Trophoblast cell (in vitro differentiated cells and primary cell): ENCODE data around the gene KCNJ11.

Source experiments
- DNase-seq, 2 donors: peaks; one replicate each; pipeline ENCODE4 v3.0.0-alpha.2; 2016
- H2AFZ ChIP-seq: 2 replicates; pipeline ENCODE4 v1.6.1; 2013; ENCODE audit warnings: low read length, moderate library complexity, mild to moderate bottlenecking; ENCODE audit not compliant: insufficient read depth, poor library complexity
- H2AK5ac ChIP-seq: 2 replicates; pipeline ENCODE4 v1.6.1; 2013; ENCODE audit warnings: mild to moderate bottlenecking, low read length
- H2BK120ac ChIP-seq: 2 replicates; pipeline ENCODE4 v1.6.1; 2013; ENCODE audit warnings: low read length, mild to moderate bottlenecking, moderate library complexity; ENCODE audit not compliant: insufficient read depth, poor library complexity
- H2BK12ac ChIP-seq: 2 replicates; pipeline ENCODE4 v1.6.1; 2013; ENCODE audit warnings: mild to moderate bottlenecking, low read length, moderate library complexity
- H2BK5ac ChIP-seq: 2 replicates; pipeline ENCODE4 v1.6.1; 2013; ENCODE audit warnings: low read length, low read depth, moderate library complexity, mild to moderate bottlenecking; ENCODE audit not compliant: poor library complexity
- H3K14ac ChIP-seq: 2 replicates; pipeline ENCODE4 v1.6.1; 2013; ENCODE audit warnings: mild to moderate bottlenecking, low read length
- H3K18ac ChIP-seq: 2 replicates; pipeline ENCODE4 v1.6.1; 2013; ENCODE audit warnings: mild to moderate bottlenecking, low read length
- H3K23ac ChIP-seq: 2 replicates; pipeline ENCODE4 v1.6.1; 2013; ENCODE audit warnings: low read length
- H3K27ac ChIP-seq: 2 replicates; pipeline ENCODE4 v1.5.1; 2013; ENCODE audit warnings: low read depth, mild to moderate bottlenecking, inconsistent platforms, low read length, moderate library complexity
- H3K27me3 ChIP-seq: 2 replicates; pipeline ENCODE4 v1.6.1; 2013; ENCODE audit warnings: inconsistent platforms, mild to moderate bottlenecking, low read length, moderate library complexity; ENCODE audit not compliant: insufficient read depth
- H3K36me3 ChIP-seq, 2 experiments: 1 replicate in 1 of 2; 2 replicates in 1 of 2; pipeline ENCODE4 v1.6.1; 2013; ENCODE audit warnings: low read length in 2 of 2, mild to moderate bottlenecking in 2 of 2, moderate library complexity in 1 of 2; ENCODE audit not compliant: insufficient read depth in 2 of 2, control insufficient read depth in 1 of 2
- H3K4ac ChIP-seq: 2 replicates; pipeline ENCODE4 v1.6.1; 2013; ENCODE audit warnings: low read depth, mild to moderate bottlenecking, low read length, moderate library complexity
- H3K4me1 ChIP-seq, 2 experiments: 1 replicate in 1 of 2; 2 replicates in 1 of 2; pipeline ENCODE4 v1.6.1; 2013; ENCODE audit warnings: low read length in 2 of 2, mild to moderate bottlenecking in 2 of 2, moderate library complexity in 1 of 2; ENCODE audit not compliant: insufficient read depth in 2 of 2, control insufficient read depth in 1 of 2
- H3K4me2 ChIP-seq: 2 replicates; pipeline ENCODE4 v1.6.1; 2013; ENCODE audit warnings: inconsistent platforms, mild to moderate bottlenecking, low read length, moderate library complexity
- H3K4me3 ChIP-seq: 2 replicates; pipeline ENCODE4 v1.5.1; 2013; ENCODE audit warnings: mild to moderate bottlenecking, low read depth, low read length, inconsistent platforms
- H3K79me1 ChIP-seq: one replicate; pipeline ENCODE4 v1.6.1; 2013; ENCODE audit warnings: low read length
- H3K79me2 ChIP-seq: 2 replicates; pipeline ENCODE4 v1.6.1; 2013; ENCODE audit warnings: low read length, mild to moderate bottlenecking; ENCODE audit not compliant: control insufficient read depth, insufficient read depth, poor library complexity
- H3K9ac ChIP-seq: 2 replicates; pipeline ENCODE4 v1.6.1; 2013; ENCODE audit warnings: mild to moderate bottlenecking, low read length
- H3K9me3 ChIP-seq: 2 replicates; pipeline ENCODE4 v1.6.1; 2013; ENCODE audit warnings: low read depth, mild to moderate bottlenecking, control low read depth, inconsistent platforms, low read length; ENCODE audit not compliant: insufficient read depth
- H4K12ac ChIP-seq: 2 replicates; pipeline ENCODE4 v1.6.1; 2013; ENCODE audit warnings: low read depth, mild to moderate bottlenecking, low read length, moderate library complexity
- H4K8ac ChIP-seq: 2 replicates; pipeline ENCODE4 v1.6.1; 2013; ENCODE audit warnings: low read depth, mild to moderate bottlenecking, low read length, moderate library complexity
- H4K91ac ChIP-seq: one replicate; pipeline ENCODE4 v1.6.1; 2013; ENCODE audit warnings: low read depth, mild to moderate bottlenecking, low read length, moderate library complexity
- WGBS: extraction: QIAGEN DNeasy Blood & Tissue Kit; methylation state at CpG from one replicate; pipeline ENCODE4 v1.1.7; 2013; ENCODE audit warnings: missing lambda C conversion rate; ENCODE audit not compliant: insufficient read length, insufficient coverage; ENCODE audit errors: extremely low coverage; 5-methylcytosine and 5-hydroxymethylcytosine counted together

The KCNJ11 gene

DNA sequence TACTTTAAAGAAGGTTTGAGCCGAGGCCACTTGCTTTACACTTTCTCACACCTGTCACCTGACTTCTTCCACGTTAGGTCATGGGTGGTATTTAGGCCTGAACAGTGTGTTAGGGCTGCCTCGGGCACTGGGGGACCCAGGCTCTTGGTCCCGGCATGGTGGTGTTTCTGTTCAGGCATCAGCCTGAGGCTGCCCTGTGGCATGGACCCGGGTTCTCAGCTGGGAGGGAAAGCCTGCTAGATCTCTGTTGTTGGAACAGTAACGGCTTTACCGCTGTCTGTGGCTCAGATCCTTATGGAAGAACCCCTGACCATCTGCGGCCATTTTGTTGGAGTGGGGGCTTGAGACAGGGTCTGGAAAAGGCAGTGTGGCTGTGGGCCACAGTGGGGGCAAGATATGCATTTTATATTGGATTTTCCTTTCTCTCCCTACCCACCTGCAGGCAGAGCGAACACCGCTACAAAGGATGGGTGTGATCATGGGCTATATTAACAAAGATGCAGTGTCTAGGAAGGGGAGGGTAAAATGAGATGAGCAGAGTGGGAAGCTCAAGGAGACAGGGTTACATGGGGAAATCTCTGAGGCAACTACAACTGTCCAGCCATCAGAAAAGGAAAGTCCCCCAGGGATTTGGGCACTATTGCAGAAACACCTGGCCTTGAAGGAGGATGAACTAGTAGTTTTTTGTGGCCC is 1.6 kb upstream of the KCNJ11 start:
- H2BK12ac ChIP-seq = no peak overlapping the region
- no peaks in the 10 kb centered on the region for H3K27me3 ChIP-seq
- no peak overlapping the region for H3K4ac ChIP-seq
- H3K36me3 ChIP-seq = no peaks in the 10 kb centered on the region
- no peak overlapping the region for H3K27ac ChIP-seq
- H3K4me3 ChIP-seq = no peak overlapping the region
- H4K91ac ChIP-seq = no peak overlapping the region
- H3K9ac ChIP-seq = no peak overlapping the region
- no peak overlapping the region for H4K8ac ChIP-seq
- no peak overlapping the region for H4K12ac ChIP-seq
- no peak overlapping the region for H3K14ac ChIP-seq
- peaks cover 5% of the 10 kb centered on the region for H3K9me3 ChIP-seq
- H3K23ac ChIP-seq = no peak overlapping the region
- H3K4me1 ChIP-seq = peaks cover 2 to 11% of the 10 kb centered on the region in 2 experiments
- H3K79me2 ChIP-seq = no peaks in the 10 kb centered on the region
- H2BK5ac ChIP-seq = no peak overlapping the region
- WGBS = no CpG with 5 or more reads among the region's 10 CpGs
- no peak overlapping the region for H3K4me2 ChIP-seq
- no peaks in the 10 kb centered on the region for H3K79me1 ChIP-seq
- no peak overlapping the region for H2AFZ ChIP-seq
- no peak for DNase-seq
- H2BK120ac ChIP-seq = no peak overlapping the region
- no peak overlapping the region for H3K18ac ChIP-seq
- H2AK5ac ChIP-seq = no peak overlapping the region

GRCh38 chr11:17389211-17389956 is 925 bp upstream of the KCNJ11 start:
- no peaks in the 10 kb centered on the region for H3K79me2 ChIP-seq
- H3K9ac ChIP-seq = no peak overlapping the region
- peaks cover 2 to 11% of the 10 kb centered on the region in 2 experiments for H3K4me1 ChIP-seq
- no peak overlapping the region for H4K8ac ChIP-seq
- H3K79me1 ChIP-seq = no peaks in the 10 kb centered on the region
- H3K4me2 ChIP-seq = peak overlapping the region; percentile 90
- no peaks in the 10 kb centered on the region for H3K27me3 ChIP-seq
- no CpG with 5 or more reads among the region's 55 CpGs for WGBS
- H2AK5ac ChIP-seq = no peak overlapping the region
- no peak overlapping the region for H4K91ac ChIP-seq
- no peak overlapping the region for H3K4ac ChIP-seq
- H3K27ac ChIP-seq = no peak overlapping the region
- peak overlapping the region; percentile 85 for H2AFZ ChIP-seq
- no peak overlapping the region for H4K12ac ChIP-seq
- no peak overlapping the region for H3K14ac ChIP-seq
- peak overlapping the region; percentile 66 for H3K4me3 ChIP-seq
- H2BK12ac ChIP-seq = no peak overlapping the region
- no peak overlapping the region for H2BK120ac ChIP-seq
- H3K18ac ChIP-seq = no peak overlapping the region
- peaks cover 5% of the 10 kb centered on the region for H3K9me3 ChIP-seq
- H2BK5ac ChIP-seq = no peak overlapping the region
- DNase-seq = peak; percentile 13 to 30
- H3K36me3 ChIP-seq = no peaks in the 10 kb centered on the region
- H3K23ac ChIP-seq = no peak overlapping the region

- Histone ChIP-seq H3K4ac (no peak overlapping the region), H4K91ac (no peak overlapping the region), H3K18ac (no peak overlapping the region), H4K12ac (no peak overlapping the region), H3K79me2 (no peaks in the 10 kb centered on the region), H3K9me3 (peaks cover 5% of the 10 kb centered on the region), H3K36me3 (no peaks in the 10 kb centered on the region), H3K79me1 (no peaks in the 10 kb centered on the region), H2BK120ac (no peak overlapping the region), H3K4me3 (no peak overlapping the region), H2BK12ac (no peak overlapping the region), H3K14ac (no peak overlapping the region), H4K8ac (no peak overlapping the region), H3K27me3 (no peaks in the 10 kb centered on the region), H3K4me1 (peaks cover 2 to 11% of the 10 kb centered on the region in 2 experiments), H3K23ac (no peak overlapping the region), H2BK5ac (no peak overlapping the region), H2AFZ (no peak overlapping the region), H3K9ac (no peak overlapping the region), H3K4me2 (no peak overlapping the region), H2AK5ac (no peak overlapping the region), H3K27ac (no peak overlapping the region)
- no peak for DNase-seq
- WGBS = no CpG with 5 or more reads among the region's 20 CpGs
Observed at GRCh38 chr11:17387811-17388210, 648 bp downstream of the KCNJ11 start.

- H3K79me1 ChIP-seq = no peaks in the 10 kb centered on the region
- H2BK120ac ChIP-seq = no peak overlapping the region
- H2BK5ac ChIP-seq = no peak overlapping the region
- H3K79me2 ChIP-seq = no peaks in the 10 kb centered on the region
- no peaks in the 10 kb centered on the region for H3K27me3 ChIP-seq
- no peak overlapping the region for H4K12ac ChIP-seq
- H3K4me3 ChIP-seq = no peak overlapping the region
- H3K4ac ChIP-seq = no peak overlapping the region
- no peak overlapping the region for H3K9ac ChIP-seq
- peaks cover 5% of the 10 kb centered on the region for H3K9me3 ChIP-seq
- no peak overlapping the region for H3K27ac ChIP-seq
- H2BK12ac ChIP-seq = no peak overlapping the region
- no peak overlapping the region for H2AFZ ChIP-seq
- no peak overlapping the region for H3K14ac ChIP-seq
- no peak overlapping the region for H4K91ac ChIP-seq
- DNase-seq = no peak
- no peak overlapping the region for H2AK5ac ChIP-seq
- H3K36me3 ChIP-seq = no peaks in the 10 kb centered on the region
- H3K18ac ChIP-seq = no peak overlapping the region
- H4K8ac ChIP-seq = no peak overlapping the region
- no CpG with 5 or more reads among the region's 20 CpGs for whole genome bisulfite sequencing
- H3K4me2 ChIP-seq = no peak overlapping the region
- H3K4me1 ChIP-seq = peaks cover 2 to 11% of the 10 kb centered on the region in 2 experiments
- H3K23ac ChIP-seq = no peak overlapping the region
Observed at GRCh38 chr11:17387254-17387653, 1.2 kb downstream of the KCNJ11 start.
